ENCODE data around the gene JAZF1.

DNA sequence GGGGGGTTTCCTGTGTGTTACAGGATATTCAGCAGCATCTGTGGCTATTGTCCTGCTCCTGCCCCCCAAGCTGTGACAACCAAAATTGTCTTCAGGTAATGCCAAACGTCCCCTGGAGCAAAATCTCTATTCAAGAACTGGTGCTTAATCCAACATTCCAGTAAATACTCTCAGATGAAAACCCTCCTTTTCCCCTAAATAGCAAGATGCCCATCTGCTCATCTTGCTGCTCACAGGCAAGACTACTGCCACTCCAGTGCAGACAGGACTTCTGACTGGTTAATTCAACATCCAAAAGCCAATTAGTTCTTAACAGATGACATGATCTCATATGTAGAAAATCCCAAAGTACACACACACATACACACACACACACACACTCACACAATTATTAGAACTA is 20.5 kb upstream of the JAZF1 start:
- TF ChIP-seq CTCF (IDR thresholded peaks at IDR 0.05) (no peak), POLR2A (IDR thresholded peaks at IDR 0.05) (no peak)
